Uterus (tissue), 2 donors: Measurements from ENCODE around the gene TAF11L2.
"Not testable (repeated sequence)": the region's sequence is repeated elsewhere in the genome, so short reads cannot be mapped to it uniquely, and the experiment has no call there.

Experiments
- CTCF ChIP-seq, 4 experiments: fragments of 200-600 bp in 2 of 4; fragments of 450-650 bp in 2 of 4; sonication (generic) in 2 of 4; IDR thresholded peaks; one replicate each; pipeline ENCODE4 v1.5.1; 2016 to 2019; ENCODE audit warnings: antibody characterized with exemption in 4 of 4, mild to moderate bottlenecking in 2 of 4, moderate library complexity in 1 of 4
- POLR2A ChIP-seq, 2 donors: fragments of 450-650 bp; IDR thresholded peaks; one replicate each; pipeline ENCODE4 v1.6.1; 2016; ENCODE audit warnings: antibody characterized with exemption in 2 of 2, mild to moderate bottlenecking in 1 of 2, moderate library complexity in 1 of 2

DNA sequence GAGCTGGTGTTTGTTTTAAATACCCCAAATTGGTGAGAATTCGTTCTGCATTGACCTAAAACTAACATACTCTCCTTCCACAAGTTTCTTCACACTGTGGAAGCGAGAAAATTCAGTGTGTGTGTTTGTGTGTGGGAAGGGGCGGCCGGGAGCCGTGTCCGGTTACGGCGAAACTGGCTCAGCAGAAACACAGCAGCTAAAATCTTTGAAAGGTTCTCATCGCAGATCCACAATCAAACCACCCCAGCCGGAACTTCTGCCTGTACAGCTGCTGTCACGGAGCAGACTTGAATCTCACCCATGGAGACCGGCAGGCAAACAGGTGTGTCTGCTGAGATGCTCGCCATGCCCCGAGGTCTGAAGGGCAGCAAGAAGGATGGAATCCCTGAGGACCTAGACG, 20.0 kb downstream of the TAF11L2 start, which contains the start of gene TAF11L3:
- TF ChIP-seq CTCF, POLR2A (IDR thresholded peaks at IDR 0.05): not testable (repeated sequence)
